ENCODE measurements around the gene ING4.

ING4 gene

DNA sequence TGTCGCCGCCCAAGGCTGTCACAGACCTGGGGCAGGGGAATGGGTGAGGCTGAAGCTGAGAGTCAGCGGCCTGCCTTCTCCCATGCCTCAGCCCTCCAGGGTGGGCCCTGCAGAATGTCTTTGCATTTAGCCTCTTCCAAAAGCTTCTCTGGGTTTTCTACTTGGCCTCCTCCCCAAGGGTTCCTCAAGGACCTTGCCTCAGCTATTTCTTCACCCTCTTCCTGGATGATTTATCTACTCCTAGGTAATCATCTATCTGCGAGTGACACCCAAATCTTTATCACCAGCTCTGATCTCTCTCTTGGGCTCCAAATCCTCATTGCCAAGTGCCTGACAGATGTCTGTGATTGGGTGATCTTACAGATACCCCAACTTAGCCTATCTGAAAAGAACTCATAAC is 22.4 kb downstream of the ING4 start:
- DNase-seq (ENCODE audit: low spot score): no peak
- in situ Hi-C loops (cut with MboI; ENCODE audit: low pct_unique_long_range_greater_than_20kb, low sequenced_read_pairs, unreplicated experiment): no loop called here

GRCh38 chr12:6639151-6639801 is 23.6 kb downstream of the ING4 start:
- no peak for DNase-seq (ENCODE audit: low spot score)
- in situ Hi-C loops (cut with MboI; ENCODE audit: low pct_unique_long_range_greater_than_20kb, low sequenced_read_pairs, unreplicated experiment): no loop called here
- no peak for TF ChIP-seq CTCF (IDR thresholded peaks at IDR 0.05; ENCODE audit: extremely low read depth, insufficient read depth, missing control alignments)

More for the DNA sequence above, 22.4 kb downstream of the ING4 start:
- no peak for TF ChIP-seq CTCF (IDR thresholded peaks at IDR 0.05; ENCODE audit: extremely low read depth, insufficient read depth, missing control alignments)

GRCh38 chr12:6638305-6638704 is 24.6 kb downstream of the ING4 start:
- in situ Hi-C loops (cut with MboI; ENCODE audit: low pct_unique_long_range_greater_than_20kb, low sequenced_read_pairs, unreplicated experiment): no loop called here
- TF ChIP-seq CTCF (IDR thresholded peaks at IDR 0.05; ENCODE audit: extremely low read depth, insufficient read depth, missing control alignments): no peak
- DNase-seq (ENCODE audit: low spot score): no peak

DNA sequence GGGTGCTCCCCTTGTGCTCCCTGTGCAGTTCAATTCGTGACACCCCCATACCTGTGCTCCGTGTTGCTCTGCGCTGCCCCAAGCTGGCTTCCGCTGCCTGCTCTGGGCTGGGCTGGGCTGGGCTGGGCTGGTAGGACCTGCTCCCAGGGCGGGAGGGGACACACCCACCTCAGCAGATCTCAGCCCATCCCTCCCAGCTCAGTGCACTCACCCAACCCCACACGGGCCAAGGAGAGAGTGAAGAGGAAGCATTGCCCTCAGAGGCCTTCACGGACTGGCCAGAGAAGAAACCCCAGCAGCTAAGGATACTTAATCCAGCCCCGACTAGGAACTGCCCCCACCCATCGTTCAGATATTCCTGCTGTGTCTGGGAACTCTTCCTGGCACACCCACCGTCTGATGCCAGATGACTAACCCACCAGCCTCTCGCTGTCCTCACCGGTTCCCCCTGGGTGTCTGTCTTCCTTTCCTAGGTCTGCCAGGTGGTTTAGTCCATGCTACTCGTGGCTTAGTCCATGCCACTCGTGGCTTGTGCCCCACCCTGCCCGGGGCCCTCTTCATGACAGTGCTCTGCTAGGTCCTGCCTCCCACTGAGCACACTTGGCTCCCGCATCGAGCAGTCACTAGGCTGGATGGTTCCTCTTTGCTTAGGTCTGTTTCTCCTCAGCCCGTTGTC is 26.9 kb downstream of the ING4 start, which contains the start of gene LPAR5:
LPAR5 (minus strand) TSS at position 104 of the 676 bp plus-strand sequence. CDS start 14,711 bp downstream, outside the sequence.
- peak; percentile 48 for DNase-seq (ENCODE audit: low spot score)
- TF ChIP-seq CTCF (IDR thresholded peaks at IDR 0.05; ENCODE audit: extremely low read depth, insufficient read depth, missing control alignments): no peak
- in situ Hi-C loops (cut with MboI; ENCODE audit: low pct_unique_long_range_greater_than_20kb, low sequenced_read_pairs, unreplicated experiment): no loop called here

DNA sequence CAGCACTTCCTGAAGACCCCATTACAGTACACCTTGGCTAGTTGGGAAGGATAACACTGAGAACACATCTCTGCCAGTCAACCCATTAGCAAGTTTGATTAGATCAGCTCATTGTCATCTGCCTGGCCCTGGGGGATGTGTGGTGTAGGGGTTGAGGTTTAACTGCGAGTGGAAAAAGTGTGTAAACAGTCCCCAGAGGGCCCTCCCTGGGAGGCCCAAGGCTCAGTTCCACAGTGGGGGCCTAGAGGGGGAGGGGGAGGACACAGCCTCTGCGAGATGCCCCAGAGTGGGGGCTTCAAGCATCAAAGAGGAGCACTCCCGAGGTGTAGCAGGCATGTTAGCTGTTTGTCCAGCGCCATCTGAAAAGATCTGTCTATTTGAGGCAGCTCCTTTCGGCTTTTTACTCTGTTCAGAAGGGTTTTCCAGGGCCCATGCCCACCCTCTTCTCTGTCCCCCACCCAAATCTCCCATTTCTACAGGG is 27.5 kb downstream of the ING4 start:
- no peak for TF ChIP-seq CTCF (IDR thresholded peaks at IDR 0.05; ENCODE audit: extremely low read depth, insufficient read depth, missing control alignments)
- DNase-seq (ENCODE audit: low spot score): peak; percentile 58
- in situ Hi-C loops (cut with MboI; ENCODE audit: low pct_unique_long_range_greater_than_20kb, low sequenced_read_pairs, unreplicated experiment): no loop called here

DNA sequence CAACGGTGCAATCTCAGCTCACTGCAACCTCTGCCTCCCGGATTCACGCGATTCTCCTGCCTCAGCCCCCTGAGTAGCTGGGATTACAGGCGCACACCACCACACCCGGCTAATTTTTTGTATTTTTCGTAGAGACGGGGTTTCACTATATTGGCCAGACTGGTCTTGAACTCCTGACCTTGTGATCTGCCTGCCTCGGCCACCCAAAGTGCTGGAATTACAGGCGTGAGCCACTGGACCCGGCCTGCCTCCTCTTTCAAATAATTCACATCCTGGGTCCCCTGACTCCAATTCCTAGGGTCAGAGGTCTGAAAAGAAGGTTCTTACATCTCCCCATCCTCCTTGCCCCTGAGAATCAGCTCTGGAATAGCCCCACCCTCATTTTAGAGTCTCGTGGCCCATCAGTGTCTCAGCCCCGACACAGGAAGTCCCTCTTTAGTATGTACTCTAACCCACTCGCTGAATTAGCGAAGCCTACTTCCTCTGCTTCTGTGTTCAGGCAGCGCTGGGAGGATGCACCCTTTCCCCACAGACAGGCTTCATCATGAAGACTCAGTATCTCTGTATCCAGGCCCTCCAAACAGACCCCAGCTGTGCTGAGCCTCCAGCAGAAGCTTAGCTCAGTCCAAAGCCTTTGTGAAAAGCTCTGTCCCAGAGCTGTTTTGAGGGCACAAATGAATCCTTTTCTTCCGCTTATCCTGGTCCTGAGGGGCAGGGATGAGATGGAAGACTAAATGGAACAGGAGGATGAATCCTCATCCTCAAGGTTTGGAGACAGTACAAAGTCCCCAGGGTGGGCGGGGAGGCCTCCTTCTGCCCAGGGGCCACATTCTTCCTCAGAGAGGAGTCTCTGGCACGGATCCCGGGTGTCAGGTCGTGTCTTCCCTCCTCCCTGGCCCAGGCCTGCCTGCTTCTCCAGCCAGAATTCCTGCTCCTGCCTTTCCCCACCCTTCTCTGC is 30.6 kb downstream of the ING4 start:
- peak; percentile 74 for DNase-seq (ENCODE audit: low spot score)
- no peak for TF ChIP-seq CTCF (IDR thresholded peaks at IDR 0.05; ENCODE audit: extremely low read depth, insufficient read depth, missing control alignments)
- in situ Hi-C loops (cut with MboI; ENCODE audit: low pct_unique_long_range_greater_than_20kb, low sequenced_read_pairs, unreplicated experiment): no loop called here
